Calu3 (cell line): ENCODE data around the gene KRTAP5-6. TPM values are rescaled to one million over a fixed set of nuclear protein-coding genes. Genes with fewer than 3 reads are reported as not detected.

Experiments
- BruUV-seq: library from RNA; stranded (reverse); fragments of 400-500 nt; replicated peaks from 2 replicates; lab custom pipeline; 2021; lab: Mats Ljungman, UMichigan
- CTCF ChIA-PET: fragments of 300-600 bp; sonication (Branson Sonifier 250); formaldehyde crosslinking; loops from one replicate; lab custom pipeline; 2022; ENCODE audit warnings: antibody characterized with exemption; lab: Charles Lee
- DNase-seq: peaks from one replicate; pipeline ENCODE4 v3.0.0; 2022
- H3K27ac Mint-ChIP-seq: one replicate; pipeline ENCODE4 v1.8.0; 2022; ENCODE audit warnings: mixed read lengths; ENCODE audit not compliant: unreplicated experiment
- H3K27me3 Mint-ChIP-seq: one replicate; pipeline ENCODE4 v1.8.0; 2022; ENCODE audit warnings: mixed read lengths; ENCODE audit not compliant: unreplicated experiment
- H3K36me3 Mint-ChIP-seq: one replicate; pipeline ENCODE4 v1.8.0; 2022; ENCODE audit warnings: mild to moderate bottlenecking, moderate library complexity, mixed read lengths; ENCODE audit not compliant: insufficient read depth, unreplicated experiment
- H3K4me1 Mint-ChIP-seq: one replicate; pipeline ENCODE4 v1.8.0; 2022; ENCODE audit warnings: mild to moderate bottlenecking, low read depth, mixed read lengths; ENCODE audit not compliant: unreplicated experiment
- H3K4me3 Mint-ChIP-seq: one replicate; pipeline ENCODE4 v1.8.0; 2022; ENCODE audit warnings: mild to moderate bottlenecking, low read depth, moderate library complexity, mixed read lengths; ENCODE audit not compliant: unreplicated experiment
- H3K9me3 Mint-ChIP-seq: one replicate; pipeline ENCODE4 v1.8.0; 2022; ENCODE audit warnings: low read depth, mixed read lengths; ENCODE audit not compliant: unreplicated experiment
- CTCF ChIP-seq: fragments of 200-600 bp; IDR thresholded peaks from one replicate; pipeline ENCODE4 v1.8.0; 2022; ENCODE audit warnings: antibody characterized with exemption; ENCODE audit not compliant: unreplicated experiment
- intact Hi-C: fragments of 100-400 bp; cut with micrococcal nuclease; formaldehyde crosslinking; loops from one replicate; pipeline ENCODE4 v1.10.0; 2022; ENCODE audit not compliant: unreplicated experiment
- total RNA-seq: library from RNA; stranded (reverse); gene quantifications from 2 replicates; pipeline ENCODE4 v1.2.3, GENCODE V29; 2022

The KRTAP5-6 gene
- total RNA-seq, 1 experiment from 2014 or later: not detected

GRCh38 chr11:1737080-1737757 is 40.2 kb downstream of the KRTAP5-6 start:
- CTCF ChIA-PET: interaction anchor here (0.6 kb wide), 1 partner anchor 41 kb away, joined by 4 read pairs; no protein-coding TSS in a partner anchor
- H3K36me3 Mint-ChIP-seq: peaks cover 12% of the 10 kb centered on the region
- intact Hi-C loops: no loop called here
- no TSS peak for BruUV-seq
- no peak for DNase-seq
- peaks cover 24% of the 10 kb centered on the region for H3K27me3 Mint-ChIP-seq
- no peak for TF ChIP-seq CTCF
- H3K4me1 Mint-ChIP-seq: no peaks in the 10 kb centered on the region
- peaks cover 8% of the 10 kb centered on the region for H3K9me3 Mint-ChIP-seq
- no peak overlapping the region for H3K27ac Mint-ChIP-seq
- no peak overlapping the region for H3K4me3 Mint-ChIP-seq

- peaks cover 13% of the 10 kb centered on the region for H3K27me3 Mint-ChIP-seq
- intact Hi-C loops: no loop called here
- CTCF ChIA-PET: no interaction called here
- no peak overlapping the region for H3K4me3 Mint-ChIP-seq
- peaks cover 8% of the 10 kb centered on the region for H3K9me3 Mint-ChIP-seq
- no TSS peak for BruUV-seq
- TF ChIP-seq CTCF: no peak
- no peak overlapping the region for H3K27ac Mint-ChIP-seq
- DNase-seq: no peak
- no peaks in the 10 kb centered on the region for H3K4me1 Mint-ChIP-seq
- H3K36me3 Mint-ChIP-seq: peaks cover 12% of the 10 kb centered on the region
These were observed 41.4 kb downstream of the KRTAP5-6 start for GRCh38 chr11:1738380-1738779.

GRCh38 chr11:1739576-1739975 is 42.6 kb downstream of the KRTAP5-6 start:
- DNase-seq: no peak
- CTCF ChIA-PET: no interaction called here
- Mint-ChIP-seq H3K9me3 (peaks cover 8% of the 10 kb centered on the region), H3K27me3 (peaks cover under 1% of the 10 kb centered on the region), H3K4me3 (no peak overlapping the region), H3K27ac (peak overlapping the region; percentile 42), H3K4me1 (no peaks in the 10 kb centered on the region), H3K36me3 (peaks cover 12% of the 10 kb centered on the region)
- intact Hi-C loops: no loop called here
- BruUV-seq: no TSS peak
- no peak for TF ChIP-seq CTCF

GRCh38 chr11:1740786-1741530 is 44.0 kb downstream of the KRTAP5-6 start:
- no peak for DNase-seq
- no peak for TF ChIP-seq CTCF
- H3K4me1 Mint-ChIP-seq: no peaks in the 10 kb centered on the region
- CTCF ChIA-PET: no interaction called here
- no TSS peak for BruUV-seq
- peaks cover 8% of the 10 kb centered on the region for H3K9me3 Mint-ChIP-seq
- H3K36me3 Mint-ChIP-seq: peaks cover 16% of the 10 kb centered on the region
- intact Hi-C loops: no loop called here
- no peak overlapping the region for H3K4me3 Mint-ChIP-seq
- H3K27ac Mint-ChIP-seq: no peak overlapping the region
- H3K27me3 Mint-ChIP-seq: no peaks in the 10 kb centered on the region
